Endothelial cell of umbilical vein (primary cell): ENCODE data around the gene OCRL.

ENCODE experiments used
- POLR2A ChIP-seq: IDR thresholded peaks from 2 replicates; pipeline ENCODE4 v1.6.1; 2012; ENCODE audit warnings: low read depth, mild to moderate bottlenecking, control low read depth, low read length
- POLR2AphosphoS5 ChIP-seq: IDR thresholded peaks from 2 replicates; pipeline ENCODE4 v1.6.1; 2012; ENCODE audit warnings: low read depth, mild to moderate bottlenecking, control low read depth, low read length, moderate library complexity; ENCODE audit not compliant: insufficient read depth
- TF ChIP-seq, protein P1 (sequence below), 2 donors: IDR thresholded peaks; 1 replicate in 1 of 2; 2 replicates in 1 of 2; pipeline ENCODE4 v1.5.1; 2011; ENCODE audit warnings: low read length in 2 of 2, mild to moderate bottlenecking in 2 of 2, moderate library complexity in 2 of 2, control low read depth in 1 of 2, inconsistent platforms in 1 of 2, low read depth in 1 of 2; ENCODE audit not compliant: insufficient read depth in 1 of 2; ENCODE audit errors: extremely low read depth in 1 of 2

GRCh38 chrX:129531132-129531531 lies 8.9 kb upstream of the OCRL start:
- TF ChIP-seq, protein P1, sequence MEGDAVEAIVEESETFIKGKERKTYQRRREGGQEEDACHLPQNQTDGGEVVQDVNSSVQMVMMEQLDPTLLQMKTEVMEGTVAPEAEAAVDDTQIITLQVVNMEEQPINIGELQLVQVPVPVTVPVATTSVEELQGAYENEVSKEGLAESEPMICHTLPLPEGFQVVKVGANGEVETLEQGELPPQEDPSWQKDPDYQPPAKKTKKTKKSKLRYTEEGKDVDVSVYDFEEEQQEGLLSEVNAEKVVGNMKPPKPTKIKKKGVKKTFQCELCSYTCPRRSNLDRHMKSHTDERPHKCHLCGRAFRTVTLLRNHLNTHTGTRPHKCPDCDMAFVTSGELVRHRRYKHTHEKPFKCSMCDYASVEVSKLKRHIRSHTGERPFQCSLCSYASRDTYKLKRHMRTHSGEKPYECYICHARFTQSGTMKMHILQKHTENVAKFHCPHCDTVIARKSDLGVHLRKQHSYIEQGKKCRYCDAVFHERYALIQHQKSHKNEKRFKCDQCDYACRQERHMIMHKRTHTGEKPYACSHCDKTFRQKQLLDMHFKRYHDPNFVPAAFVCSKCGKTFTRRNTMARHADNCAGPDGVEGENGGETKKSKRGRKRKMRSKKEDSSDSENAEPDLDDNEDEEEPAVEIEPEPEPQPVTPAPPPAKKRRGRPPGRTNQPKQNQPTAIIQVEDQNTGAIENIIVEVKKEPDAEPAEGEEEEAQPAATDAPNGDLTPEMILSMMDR (IDR thresholded peaks at IDR 0.05; ENCODE audit: extremely low read depth in 1 of 2, insufficient read depth in 1 of 2, low read depth in 1 of 2, low read length in 2 of 2): no peak
- TF ChIP-seq POLR2AphosphoS5 (no peak), POLR2A (no peak)
